Measurements from ENCODE around the gene PGC.

DNA sequence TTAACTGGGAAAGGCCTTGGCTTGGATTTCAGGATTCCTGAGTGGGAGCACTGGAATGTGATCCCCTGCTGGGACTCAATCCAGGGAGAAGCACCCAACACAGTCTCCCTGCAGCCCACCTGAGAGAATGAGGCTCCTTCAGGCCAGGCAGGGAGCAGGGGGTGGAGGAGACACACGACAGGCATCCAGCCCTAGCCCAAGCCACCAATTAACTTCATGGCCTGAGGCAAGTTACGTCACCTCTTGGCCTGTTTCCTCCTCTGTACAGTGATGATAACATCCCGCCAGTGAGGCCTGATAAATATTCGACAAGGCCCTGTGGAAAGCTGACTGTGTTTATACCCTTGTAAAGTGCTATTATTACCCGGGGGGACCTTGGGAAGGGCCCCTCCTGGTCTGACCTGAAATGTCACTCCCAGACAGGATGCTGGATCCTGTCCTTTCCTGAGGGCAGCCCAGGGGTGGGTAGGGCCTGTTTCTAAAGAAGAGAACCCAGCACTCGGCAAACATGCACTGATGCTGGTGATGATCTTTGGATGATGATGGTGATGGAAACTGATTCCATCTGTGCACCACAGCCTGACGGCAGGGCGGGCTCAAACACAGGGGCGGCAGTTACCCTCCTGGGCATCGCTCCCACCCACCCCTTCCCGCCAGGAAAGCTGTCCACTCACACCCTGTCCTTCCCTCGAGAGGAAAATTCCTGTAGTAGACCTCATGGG lies 20.1 kb upstream of the PGC start:
- TF ChIP-seq CTCF (conservative IDR thresholded peaks at IDR 0.05 in 1 of 2, IDR thresholded peaks at IDR 0.05 in 1 of 2; ENCODE audit: extremely low read depth in 1 of 2, insufficient read depth in 1 of 2, low read depth in 1 of 2, low read length in 2 of 2) (no peak), EZH2 (IDR thresholded peaks at IDR 0.05; ENCODE audit: borderline replicate concordance, low read length) (no peak)
